SKM-1 treated with dmso at 0.1 percent for 144 hours (cell line): ENCODE results near the gene DTX3.
"Not testable (repeated sequence)": the region's sequence is repeated elsewhere in the genome, so short reads cannot be mapped to it uniquely, and the experiment has no call there.

Source experiments
- DNase-seq: peaks from one replicate; lab custom pipeline; 2025; ENCODE audit not compliant: unreplicated experiment; lab: John Stamatoyannopoulos, UW

Gene DTX3

GRCh38 chr12:57604454-57604991 lies at the start of gene DTX3:
TSS of gene DTX3 (plus strand) at chr12:57604824. CDS start at chr12:57606518, 1,694 bp downstream.
- DNase-seq: no peak

DNA sequence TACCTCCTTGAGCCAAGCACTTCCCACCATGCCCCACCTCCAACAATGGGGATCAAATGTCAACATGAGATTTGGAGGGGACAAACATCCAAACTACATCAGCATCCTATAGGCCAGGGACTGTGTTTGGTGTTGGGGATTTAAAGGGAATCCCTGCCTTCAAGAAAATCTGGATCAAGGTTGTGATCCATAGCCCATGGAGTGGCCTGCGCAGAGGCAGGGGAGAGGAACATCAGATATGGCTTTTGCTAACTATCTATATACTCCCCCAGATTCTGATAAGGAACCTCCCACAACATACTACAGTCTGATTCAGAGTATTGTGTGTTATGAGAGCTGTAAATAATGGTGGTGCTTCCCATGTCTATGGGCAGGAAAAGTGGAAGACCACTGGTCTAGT lies 49.7 kb upstream of the DTX3 start:
- no peak for DNase-seq

DNA sequence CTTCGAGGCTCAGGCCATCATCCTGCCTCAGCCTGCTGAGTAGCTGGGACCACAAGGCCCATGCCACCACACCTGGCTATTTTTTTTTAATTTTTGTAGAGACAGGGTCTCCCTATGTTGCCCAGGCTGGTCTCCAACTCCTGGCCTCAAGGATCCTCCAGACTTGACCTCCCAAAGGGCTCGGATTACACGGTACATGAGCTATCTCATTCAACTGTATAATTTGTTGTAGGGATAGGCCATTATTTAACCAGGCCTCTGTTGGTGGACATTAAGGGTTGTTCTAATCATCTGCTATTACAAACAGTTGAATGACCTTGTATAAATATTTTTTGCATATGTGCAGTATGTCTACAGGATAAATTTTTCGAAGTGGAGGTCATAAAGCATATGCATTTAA lies 45.8 kb upstream of the DTX3 start:
- no peak for DNase-seq

DNA sequence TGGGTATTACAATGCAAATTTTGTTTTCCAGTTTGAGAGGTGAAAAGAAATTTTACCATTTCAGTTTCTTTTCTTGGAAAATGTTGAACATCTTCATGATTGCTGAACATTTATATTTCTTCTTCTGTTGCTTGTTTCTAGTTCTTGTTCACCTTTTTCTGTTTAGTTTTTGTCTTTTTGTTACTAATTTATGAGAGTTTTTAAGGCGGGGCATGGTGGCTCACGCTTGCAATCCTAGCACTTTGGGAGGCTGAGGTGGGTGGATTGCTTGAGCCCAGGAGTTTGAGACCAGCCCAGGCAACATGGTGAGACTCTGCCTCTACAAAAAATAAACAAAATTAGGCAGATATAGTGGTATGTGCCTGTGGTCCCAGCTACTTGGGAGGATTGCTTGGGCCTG lies 44.1 kb upstream of the DTX3 start:
- no peak for DNase-seq

DNA sequence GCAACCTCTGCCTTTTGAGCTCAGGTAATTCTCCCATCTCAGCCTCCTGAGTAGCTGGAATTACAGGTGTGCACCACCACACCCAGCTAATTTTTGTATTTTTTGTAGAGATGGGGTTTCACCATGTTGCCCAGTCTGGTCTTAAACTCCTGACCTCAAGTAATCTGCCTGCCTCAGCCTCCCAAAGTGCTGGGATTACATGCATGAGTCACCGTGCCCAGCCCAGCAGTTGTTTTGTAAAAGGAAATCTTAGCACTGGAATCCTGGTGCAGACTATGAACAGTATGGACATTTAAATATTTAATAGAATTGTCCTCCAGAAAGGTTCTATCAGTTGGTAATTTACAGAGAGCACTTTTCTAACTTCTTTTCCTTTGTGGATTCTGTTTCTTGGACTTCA lies 43.5 kb upstream of the DTX3 start:
- DNase-seq: not testable (repeated sequence)

GRCh38 chr12:57563358-57563757 lies 41.3 kb upstream of the DTX3 start:
- no peak for DNase-seq

GRCh38 chr12:57564178-57564740 lies 40.4 kb upstream of the DTX3 start:
- no peak for DNase-seq

DNA sequence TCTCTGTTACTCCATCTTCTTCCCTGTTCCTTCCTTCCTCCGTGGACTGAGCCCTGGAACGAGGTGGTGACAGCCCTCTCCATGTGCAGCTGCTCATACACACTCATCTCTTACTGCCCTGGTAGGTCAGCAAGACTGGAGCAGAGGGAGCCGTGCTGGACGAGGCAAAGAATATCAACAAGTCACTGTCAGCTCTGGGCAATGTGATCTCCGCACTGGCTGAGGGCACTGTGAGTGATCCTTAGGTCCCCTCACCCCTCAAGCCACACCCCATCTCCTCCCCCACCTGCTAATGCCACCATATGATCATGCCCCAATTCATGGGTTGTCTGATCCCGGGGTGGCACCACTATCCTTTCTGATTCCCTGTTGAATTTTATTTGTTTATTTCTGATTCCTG lies 35.8 kb upstream of the DTX3 start:
- DNase-seq: no peak

- DNase-seq: no peak
Observed at GRCh38 chr12:57569858-57570257, 34.8 kb upstream of the DTX3 start.

- DNase-seq: not testable (repeated sequence)
Observed at GRCh38 chr12:57570438-57570837, 34.2 kb upstream of the DTX3 start.

DNA sequence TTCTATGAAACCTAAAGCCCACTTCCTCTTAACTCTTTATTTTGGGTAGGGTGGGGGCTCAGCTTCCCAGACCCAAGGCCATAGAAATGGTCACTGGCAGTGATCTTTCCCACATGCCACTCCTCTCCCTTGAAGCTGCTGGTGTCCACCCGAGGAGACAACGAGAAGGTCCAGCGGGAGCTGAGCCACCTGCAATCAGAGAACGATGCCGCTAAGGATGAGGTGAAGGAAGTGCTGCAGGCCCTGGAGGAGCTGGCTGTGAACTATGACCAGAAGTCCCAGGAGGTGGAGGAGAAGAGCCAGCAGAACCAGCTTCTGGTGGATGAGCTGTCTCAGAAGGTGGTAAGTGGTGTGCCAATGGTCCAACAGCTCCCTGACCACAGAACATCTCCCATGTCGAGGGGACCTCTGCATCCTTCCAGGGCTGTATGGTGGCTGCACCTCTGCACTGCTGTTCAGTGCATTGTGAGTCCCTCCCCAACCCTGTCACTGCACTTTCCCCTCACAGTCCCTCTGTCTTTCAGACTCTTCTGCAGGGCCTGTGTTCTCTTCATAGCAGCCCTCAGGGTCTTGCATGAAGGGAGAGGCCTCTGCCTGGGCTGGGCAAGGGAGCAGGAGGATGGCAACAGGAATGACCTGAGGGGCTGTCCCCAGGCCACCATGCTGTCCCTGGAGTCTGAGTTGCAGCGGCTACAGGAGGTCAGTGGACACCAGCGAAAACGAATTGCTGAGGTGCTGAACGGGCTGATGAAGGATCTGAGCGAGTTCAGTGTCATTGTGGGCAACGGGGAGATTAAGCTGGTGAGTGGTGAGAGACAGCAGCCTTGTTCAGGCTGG lies 32.5 kb upstream of the DTX3 start:
- no peak for DNase-seq

GRCh38 chr12:57574795-57575194 lies 29.8 kb upstream of the DTX3 start:
- no peak for DNase-seq

- no peak for DNase-seq
Observed at GRCh38 chr12:57575771-57576612, 28.6 kb upstream of the DTX3 start.

DNA sequence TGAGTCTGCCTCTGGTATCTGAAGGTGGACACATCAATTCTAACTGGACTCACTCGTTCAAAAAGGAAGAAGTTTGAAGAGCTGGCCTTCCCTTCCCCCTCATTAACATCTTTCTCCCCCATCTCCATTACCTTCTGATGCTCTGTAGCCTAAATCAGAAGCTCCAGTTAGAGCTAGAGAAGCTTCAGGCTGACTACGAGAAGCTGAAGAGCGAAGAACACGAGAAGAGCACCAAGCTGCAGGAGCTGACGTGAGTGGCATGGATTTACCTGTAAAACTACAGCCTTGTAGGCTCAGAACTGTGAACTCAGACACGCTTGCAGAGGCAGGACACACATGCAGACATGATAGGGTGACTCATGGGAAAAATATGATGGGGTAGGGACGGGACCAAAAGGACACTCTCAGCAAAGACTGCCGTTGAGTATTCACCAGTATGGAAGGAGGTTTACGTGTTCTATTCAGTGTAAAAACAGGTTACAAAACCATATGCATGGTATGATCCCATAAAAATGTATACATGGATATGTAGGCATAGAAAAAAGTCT lies 27.9 kb upstream of the DTX3 start:
- no peak for DNase-seq

GRCh38 chr12:57577981-57578758 lies 26.5 kb upstream of the DTX3 start:
- no peak for DNase-seq

DNA sequence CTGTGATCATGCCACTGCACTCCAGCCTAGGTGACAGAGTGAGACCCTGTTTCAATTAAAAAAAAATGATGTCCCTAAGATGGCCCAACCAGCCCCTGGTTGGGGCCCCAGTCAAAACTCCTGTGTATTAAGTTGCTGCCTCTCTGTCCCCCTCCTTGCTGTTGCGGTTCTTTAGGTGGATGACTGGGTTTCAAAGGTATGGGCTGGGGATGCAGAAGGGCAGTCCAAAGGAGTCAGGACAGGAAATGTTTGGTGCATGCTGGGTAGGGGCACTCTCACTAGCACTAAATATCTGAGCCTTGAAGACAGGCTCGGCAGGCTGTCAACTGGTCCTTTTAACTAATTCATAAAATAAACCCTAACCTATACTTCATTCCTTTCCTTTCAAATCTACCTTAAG lies 25.6 kb upstream of the DTX3 start:
- no peak for DNase-seq

DNA sequence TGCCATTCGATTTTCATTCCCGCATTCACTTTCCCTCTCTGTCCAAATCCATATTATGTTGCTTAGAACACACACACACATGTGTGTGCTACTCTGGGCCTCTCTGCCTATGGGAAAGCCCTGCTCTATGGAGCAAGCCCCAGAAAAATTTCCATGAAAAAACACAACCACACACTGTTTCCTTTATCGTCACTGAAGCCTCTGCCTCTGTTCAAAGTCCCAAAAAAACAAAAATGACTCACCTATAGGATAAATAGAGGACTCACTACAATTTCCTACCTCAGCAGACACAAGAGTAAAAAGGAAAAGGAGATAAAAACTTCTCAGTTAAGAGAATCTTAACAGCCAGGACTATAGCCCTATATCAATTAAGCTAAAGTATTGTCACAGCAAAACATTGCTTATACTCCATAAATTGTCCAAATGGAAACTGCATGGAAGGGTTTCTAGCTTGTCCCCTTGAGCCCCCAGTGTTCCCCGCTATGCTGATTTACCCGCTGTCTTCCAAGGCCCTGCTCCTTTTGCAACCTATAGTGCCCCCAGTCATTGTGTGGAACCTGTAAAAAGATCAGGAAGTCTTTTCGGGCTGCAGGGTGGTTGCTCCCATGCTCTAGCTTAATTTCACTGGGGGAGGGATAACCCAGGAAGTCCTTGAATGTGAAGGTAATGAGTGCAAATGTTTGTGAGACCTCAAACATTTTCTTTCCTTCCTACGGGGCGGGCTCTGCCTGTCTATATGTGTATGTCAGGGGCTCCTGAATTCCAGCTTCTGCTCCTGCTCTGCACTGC lies 24.8 kb upstream of the DTX3 start:
- no peak for DNase-seq

DNA sequence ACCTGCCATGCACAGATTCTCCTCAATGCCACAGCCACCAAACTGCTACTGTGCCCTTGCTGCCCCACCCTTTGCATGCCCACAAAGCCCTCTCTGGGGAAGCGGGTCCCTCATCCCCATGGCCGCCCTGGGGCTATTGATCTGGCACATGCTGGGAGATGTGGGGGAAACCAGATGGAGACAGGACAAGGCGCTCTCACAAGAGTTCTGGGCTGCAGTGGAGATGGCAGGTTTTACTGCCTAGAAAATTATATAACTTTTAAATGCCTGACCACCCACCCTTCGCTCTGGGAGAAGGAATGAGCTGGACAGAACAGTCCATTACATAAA lies 24.2 kb upstream of the DTX3 start:
- no peak for DNase-seq

DNA sequence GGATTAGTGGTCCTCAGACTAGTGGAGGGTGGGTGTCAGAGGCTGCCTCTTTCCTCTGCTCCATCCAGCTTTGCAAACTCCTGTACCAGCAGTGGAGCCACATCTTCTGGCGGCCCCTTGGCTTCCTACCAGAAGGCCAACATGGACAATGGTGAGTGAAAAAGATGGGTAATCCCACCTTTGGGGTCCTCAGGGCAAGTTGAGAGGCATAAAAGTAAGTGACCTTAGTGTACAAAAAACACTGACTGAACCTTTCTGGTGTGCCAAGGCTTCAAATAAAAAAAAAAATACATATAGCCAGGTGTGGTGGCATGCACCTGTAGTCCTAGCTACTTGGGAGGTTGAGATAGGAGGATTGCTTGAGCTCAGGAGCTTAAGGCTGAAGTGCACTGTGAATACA lies 22.8 kb upstream of the DTX3 start:
- DNase-seq: no peak

DNA sequence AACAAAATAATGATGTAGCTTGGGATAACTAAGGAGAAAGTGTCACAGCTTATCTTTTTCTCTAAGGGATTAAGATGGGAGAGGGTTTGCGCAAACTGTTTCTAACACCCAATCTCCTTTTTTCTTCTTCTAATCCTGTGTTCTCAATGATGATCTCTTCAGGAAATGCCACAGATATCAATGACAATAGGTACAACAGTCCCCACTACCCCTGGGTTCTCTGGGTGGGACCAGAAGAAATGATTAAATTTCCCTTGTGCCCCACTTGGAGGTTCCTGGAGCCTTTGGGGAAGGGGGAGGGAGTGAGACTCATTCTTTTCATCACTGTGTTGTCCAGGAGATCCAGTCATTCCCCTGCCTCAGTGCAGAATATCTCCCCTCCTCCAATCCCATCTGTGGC lies 22.2 kb upstream of the DTX3 start:
- no peak for DNase-seq
